Memory B cell (primary cell): Measurements from ENCODE around the gene PRSS56.

Experiments
- ATAC-seq: fragments of 150-1000 bp; cut with Tn5 transposase; 2 replicates; pipeline ENCODE4 v1.10.0; 2021; ENCODE audit warnings: low read depth, mild to moderate bottlenecking, moderate library complexity
- DNase-seq, 2 donors: peaks; one replicate each; pipeline ENCODE4 v3.0.0; 2022; ENCODE audit warnings: low spot score in 2 of 2
- H3K27ac Mint-ChIP-seq: one replicate; pipeline ENCODE4 v1.8.0; 2022; ENCODE audit warnings: mild to moderate bottlenecking, moderate library complexity, mixed read lengths
- H3K27me3 Mint-ChIP-seq: one replicate; pipeline ENCODE4 v1.8.0; 2022; ENCODE audit warnings: mixed read lengths
- H3K36me3 Mint-ChIP-seq: one replicate; pipeline ENCODE4 v1.8.0; 2022; ENCODE audit warnings: mild to moderate bottlenecking, mixed read lengths
- H3K4me1 Mint-ChIP-seq: one replicate; pipeline ENCODE4 v1.8.0; 2022; ENCODE audit warnings: mixed read lengths
- H3K4me3 Mint-ChIP-seq: one replicate; pipeline ENCODE4 v1.8.0; 2022; ENCODE audit warnings: mild to moderate bottlenecking, moderate library complexity, mixed read lengths
- H3K9me3 Mint-ChIP-seq: one replicate; pipeline ENCODE4 v1.8.0; 2022; ENCODE audit warnings: mixed read lengths

Gene PRSS56

GRCh38 chr2:232522623-232523401 lies 2.6 kb downstream of the PRSS56 start:
- Mint-ChIP-seq H3K27ac (no peak overlapping the region), H3K36me3 (no peaks in the 10 kb centered on the region), H3K4me1 (peaks cover 8% of the 10 kb centered on the region), H3K9me3 (no peaks in the 10 kb centered on the region), H3K27me3 (peaks cover 35% of the 10 kb centered on the region), H3K4me3 (peak overlapping the region; percentile 50)
- ATAC-seq (peak; percentile 22), DNase-seq (peak in 1 of 2 donors; percentile 27)

DNA sequence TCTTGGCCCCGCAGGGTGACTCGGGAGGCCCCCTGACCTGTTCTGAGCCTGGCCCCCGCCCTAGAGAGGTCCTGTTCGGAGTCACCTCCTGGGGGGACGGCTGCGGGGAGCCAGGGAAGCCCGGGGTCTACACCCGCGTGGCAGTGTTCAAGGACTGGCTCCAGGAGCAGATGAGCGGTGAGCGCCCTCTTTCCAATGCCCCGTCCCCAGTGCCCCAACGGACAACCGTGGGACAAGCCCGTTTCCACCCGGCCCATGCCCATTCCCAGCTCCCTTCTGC lies 3.2 kb downstream of the PRSS56 start:
- ATAC-seq = no peak
- Mint-ChIP-seq H3K4me3 (peak overlapping the region; percentile 50), H3K27ac (no peak overlapping the region), H3K27me3 (peaks cover 40% of the 10 kb centered on the region), H3K36me3 (no peaks in the 10 kb centered on the region), H3K4me1 (peaks cover 8% of the 10 kb centered on the region), H3K9me3 (no peaks in the 10 kb centered on the region)
- no peak for DNase-seq

DNA sequence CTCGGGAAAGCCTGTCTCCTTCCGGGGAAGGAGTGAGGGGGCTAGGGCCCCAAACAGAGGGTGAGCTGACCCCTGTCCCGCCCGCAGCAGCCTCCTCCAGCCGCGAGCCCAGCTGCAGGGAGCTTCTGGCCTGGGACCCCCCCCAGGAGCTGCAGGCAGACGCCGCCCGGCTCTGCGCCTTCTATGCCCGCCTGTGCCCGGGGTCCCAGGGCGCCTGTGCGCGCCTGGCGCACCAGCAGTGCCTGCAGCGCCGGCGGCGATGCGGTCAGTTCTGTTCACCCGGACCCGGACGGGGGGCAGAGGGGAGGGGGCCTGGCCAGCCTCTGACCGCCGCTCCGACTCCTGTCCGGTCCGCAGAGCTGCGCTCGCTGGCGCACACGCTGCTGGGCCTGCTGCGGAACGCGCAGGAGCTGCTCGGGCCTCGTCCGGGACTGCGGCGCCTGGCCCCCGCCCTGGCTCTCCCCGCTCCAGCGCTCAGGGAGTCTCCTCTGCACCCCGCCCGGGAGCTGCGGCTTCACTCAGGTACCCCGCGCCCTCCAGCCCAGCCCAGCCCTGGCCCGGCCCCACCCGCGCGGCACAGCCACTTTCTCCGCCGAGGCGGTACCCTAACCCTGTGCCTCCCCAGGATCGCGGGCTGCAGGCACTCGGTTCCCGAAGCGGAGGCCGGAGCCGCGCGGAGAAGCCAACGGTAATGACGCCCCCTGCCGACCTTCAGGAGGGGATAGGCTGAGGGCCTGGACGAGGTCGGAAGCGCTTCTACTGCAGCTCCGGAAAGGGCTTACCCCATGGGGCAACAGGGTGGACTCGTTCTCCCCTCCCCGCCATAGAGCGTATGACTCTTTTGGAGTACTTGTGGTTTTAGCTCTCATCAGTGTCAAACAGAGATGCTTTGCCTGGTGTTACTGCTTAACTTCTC lies 3.8 kb downstream of the PRSS56 start:
- ATAC-seq (peak; percentile 18), DNase-seq (peak in 1 of 2 donors; percentile 31)
- no peak overlapping the region for H3K27ac Mint-ChIP-seq
- H3K27me3 Mint-ChIP-seq = peaks cover 44% of the 10 kb centered on the region
- H3K36me3 Mint-ChIP-seq = no peaks in the 10 kb centered on the region
- no peaks in the 10 kb centered on the region for H3K9me3 Mint-ChIP-seq
- H3K4me1 Mint-ChIP-seq = peaks cover 8% of the 10 kb centered on the region
- peak overlapping the region; percentile 50 for H3K4me3 Mint-ChIP-seq

DNA sequence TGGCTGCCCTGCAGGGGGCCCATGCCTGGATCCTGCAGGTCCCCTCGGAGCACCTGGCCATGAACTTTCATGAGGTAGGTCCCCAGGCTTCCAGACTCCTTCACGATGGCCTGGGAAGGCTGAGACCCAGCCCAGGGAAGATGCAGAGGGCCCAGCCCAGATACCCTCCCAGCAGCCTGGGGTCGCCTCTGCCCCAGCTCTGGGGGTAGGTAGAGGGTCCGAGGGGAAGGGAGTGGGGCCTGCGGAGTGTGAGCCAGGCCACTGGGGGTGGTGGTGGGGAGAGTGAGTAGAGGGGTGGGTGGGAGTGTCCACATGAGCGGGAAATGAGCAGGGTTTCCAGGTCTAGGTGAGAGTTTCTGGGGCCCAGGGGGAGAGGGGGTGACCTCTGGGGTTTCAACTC lies 4.6 kb downstream of the PRSS56 start:
- peak overlapping the region; percentile 29 for H3K4me3 Mint-ChIP-seq
- DNase-seq (no peak), ATAC-seq (no peak)
- no peak overlapping the region for H3K27ac Mint-ChIP-seq
- H3K4me1 Mint-ChIP-seq = peaks cover 8% of the 10 kb centered on the region
- H3K9me3 Mint-ChIP-seq = no peaks in the 10 kb centered on the region
- peaks cover 39% of the 10 kb centered on the region for H3K27me3 Mint-ChIP-seq
- no peaks in the 10 kb centered on the region for H3K36me3 Mint-ChIP-seq

DNA sequence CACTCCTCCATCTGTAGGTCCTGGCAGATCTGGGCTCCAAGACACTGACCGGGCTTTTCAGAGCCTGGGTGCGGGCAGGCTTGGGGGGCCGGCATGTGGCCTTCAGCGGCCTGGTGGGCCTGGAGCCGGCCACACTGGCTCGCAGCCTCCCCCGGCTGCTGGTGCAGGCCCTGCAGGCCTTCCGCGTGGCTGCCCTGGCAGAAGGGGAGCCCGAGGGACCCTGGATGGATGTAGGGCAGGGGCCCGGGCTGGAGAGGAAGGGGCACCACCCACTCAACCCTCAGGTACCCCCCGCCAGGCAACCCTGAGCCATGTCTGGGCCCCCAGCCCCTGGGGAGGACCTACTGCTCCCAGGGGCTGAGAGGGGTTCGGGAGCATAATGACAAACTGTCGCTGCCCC lies 5.0 kb downstream of the PRSS56 start:
- Mint-ChIP-seq H3K27ac (no peak overlapping the region), H3K36me3 (no peaks in the 10 kb centered on the region), H3K4me3 (no peak overlapping the region), H3K4me1 (peaks cover 8% of the 10 kb centered on the region), H3K27me3 (peaks cover 40% of the 10 kb centered on the region), H3K9me3 (no peaks in the 10 kb centered on the region)
- DNase-seq = no peak
- ATAC-seq = no peak

GRCh38 chr2:232525791-232526371 lies 5.7 kb downstream of the PRSS56 start, which contains the start of gene CHRND:
Gene CHRND, plus strand, starts transcription at chr2:232526160. Its CDS starts 56 bp downstream, at chr2:232526216.
- Mint-ChIP-seq H3K4me1 (peaks cover 8% of the 10 kb centered on the region), H3K27ac (no peak within 1 kb of the TSS), H3K36me3 (no peaks in the 10 kb centered on the region), H3K9me3 (no peaks in the 10 kb centered on the region), H3K27me3 (peaks cover 40% of the 10 kb centered on the region), H3K4me3 (no peak within 1 kb of the TSS)
- no peak for DNase-seq
- no peak for ATAC-seq

- H3K4me3 Mint-ChIP-seq = no peak overlapping the region
- H3K27ac Mint-ChIP-seq = no peak overlapping the region
- H3K36me3 Mint-ChIP-seq = no peaks in the 10 kb centered on the region
- no peak for DNase-seq
- no peaks in the 10 kb centered on the region for H3K9me3 Mint-ChIP-seq
- peaks cover 42% of the 10 kb centered on the region for H3K27me3 Mint-ChIP-seq
- H3K4me1 Mint-ChIP-seq = peaks cover 7% of the 10 kb centered on the region
- no peak for ATAC-seq
Measured at GRCh38 chr2:232526372-232526941, 6.3 kb downstream of the PRSS56 start.

- H3K9me3 Mint-ChIP-seq = no peaks in the 10 kb centered on the region
Measured at GRCh38 chr2:232527905-232528470, 7.8 kb downstream of the PRSS56 start.

DNA sequence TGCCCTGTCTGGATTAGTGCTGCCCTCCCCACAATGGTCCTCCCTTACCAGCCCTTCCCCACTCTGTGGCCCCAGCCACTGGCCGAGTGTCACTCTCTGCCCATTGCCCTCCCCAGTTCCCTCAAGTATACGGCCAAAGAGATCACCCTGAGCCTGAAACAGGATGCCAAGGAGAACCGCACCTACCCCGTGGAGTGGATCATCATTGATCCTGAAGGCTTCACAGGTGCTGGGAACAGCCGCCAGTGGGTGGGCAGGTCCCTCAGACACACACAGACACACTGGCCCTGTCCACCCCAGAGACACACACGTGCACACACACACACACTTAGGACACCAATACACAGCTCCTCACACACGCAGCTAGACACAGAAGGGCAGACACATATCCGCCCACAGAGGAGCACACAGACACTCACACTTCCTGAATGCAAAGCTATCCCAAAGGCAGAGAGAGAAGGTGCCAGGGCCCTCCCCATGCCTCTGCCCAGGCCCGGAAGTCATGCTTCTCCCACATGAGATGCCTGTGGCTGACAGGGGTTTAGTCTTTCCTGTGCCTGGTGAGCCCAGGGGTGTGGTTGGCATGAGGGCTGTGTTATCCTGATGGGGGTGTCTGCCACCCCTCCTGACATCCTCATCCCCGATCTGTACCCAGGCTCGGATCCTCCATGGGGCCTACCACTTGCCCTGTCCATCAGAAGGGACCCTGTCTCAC lies 8.7 kb downstream of the PRSS56 start:
- Mint-ChIP-seq H3K4me3 (no peak overlapping the region), H3K9me3 (no peaks in the 10 kb centered on the region)

More at GRCh38 chr2:232527905-232528470, 7.8 kb downstream of the PRSS56 start:
- peaks cover 45% of the 10 kb centered on the region for H3K27me3 Mint-ChIP-seq
- H3K4me1 Mint-ChIP-seq = peaks cover 5% of the 10 kb centered on the region
- no peak for ATAC-seq
- no peak overlapping the region for H3K4me3 Mint-ChIP-seq
- no peaks in the 10 kb centered on the region for H3K36me3 Mint-ChIP-seq
- no peak overlapping the region for H3K27ac Mint-ChIP-seq
- no peak for DNase-seq

GRCh38 chr2:232529806-232530547 lies 9.8 kb downstream of the PRSS56 start:
- ATAC-seq (no peak), DNase-seq (no peak)
- H3K27ac Mint-ChIP-seq = no peak overlapping the region
- no peaks in the 10 kb centered on the region for H3K36me3 Mint-ChIP-seq
- no peaks in the 10 kb centered on the region for H3K9me3 Mint-ChIP-seq
- no peaks in the 10 kb centered on the region for H3K4me1 Mint-ChIP-seq
- no peak overlapping the region for H3K4me3 Mint-ChIP-seq
- H3K27me3 Mint-ChIP-seq = peaks cover 40% of the 10 kb centered on the region

More for the DNA sequence above, 8.7 kb downstream of the PRSS56 start:
- Mint-ChIP-seq H3K36me3 (no peaks in the 10 kb centered on the region), H3K27ac (no peak overlapping the region), H3K4me1 (peaks cover 5% of the 10 kb centered on the region), H3K27me3 (peaks cover 47% of the 10 kb centered on the region)
- ATAC-seq = no peak
- no peak for DNase-seq

GRCh38 chr2:232530626-232531260 lies 10.6 kb downstream of the PRSS56 start:
- peaks cover 42% of the 10 kb centered on the region for H3K27me3 Mint-ChIP-seq
- ATAC-seq (no peak), DNase-seq (no peak)
- no peaks in the 10 kb centered on the region for H3K9me3 Mint-ChIP-seq
- no peaks in the 10 kb centered on the region for H3K36me3 Mint-ChIP-seq
- H3K4me1 Mint-ChIP-seq = no peaks in the 10 kb centered on the region
- H3K27ac Mint-ChIP-seq = no peak overlapping the region
- H3K4me3 Mint-ChIP-seq = no peak overlapping the region

- Mint-ChIP-seq H3K4me1 (no peaks in the 10 kb centered on the region), H3K4me3 (no peak overlapping the region), H3K9me3 (peaks cover 1% of the 10 kb centered on the region), H3K27ac (no peak overlapping the region), H3K36me3 (no peaks in the 10 kb centered on the region), H3K27me3 (peaks cover 41% of the 10 kb centered on the region)
- ATAC-seq = no peak
- DNase-seq = no peak
Measured at GRCh38 chr2:232532419-232532818, 12.2 kb downstream of the PRSS56 start.
